GM19351 (cell line): ENCODE measurements around the gene SEMA3A.
"Not testable (repeated sequence)": the region's sequence is repeated elsewhere in the genome, so short reads cannot be mapped to it uniquely, and the experiment has no call there.

Source experiments
- ATAC-seq: cut with Tn5 transposase; IDR thresholded peaks from one replicate; pipeline ENCODE4 v1.9.1; 2021; ENCODE audit warnings: mild to moderate bottlenecking, moderate library complexity; ENCODE audit not compliant: unreplicated experiment

SEMA3A gene

DNA sequence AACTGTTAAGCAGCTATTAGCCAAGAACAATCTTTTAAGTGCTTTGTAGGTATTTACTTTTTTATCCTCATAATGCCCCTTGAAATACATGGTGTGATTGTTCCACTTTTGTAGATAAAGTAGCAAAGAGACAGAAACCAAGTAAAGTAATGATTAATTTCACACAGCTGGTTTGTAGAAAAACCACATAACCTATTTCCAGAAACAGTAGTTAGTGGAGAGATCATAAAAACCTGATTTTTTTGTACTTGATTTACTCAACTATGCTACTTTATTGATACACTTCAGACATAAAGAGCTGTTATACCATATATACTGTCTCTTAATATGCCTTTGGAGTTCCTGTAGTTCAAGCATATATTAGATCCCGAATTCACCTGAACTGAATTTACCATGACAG lies 118.4 kb downstream of the SEMA3A start:
- ATAC-seq: no peak

DNA sequence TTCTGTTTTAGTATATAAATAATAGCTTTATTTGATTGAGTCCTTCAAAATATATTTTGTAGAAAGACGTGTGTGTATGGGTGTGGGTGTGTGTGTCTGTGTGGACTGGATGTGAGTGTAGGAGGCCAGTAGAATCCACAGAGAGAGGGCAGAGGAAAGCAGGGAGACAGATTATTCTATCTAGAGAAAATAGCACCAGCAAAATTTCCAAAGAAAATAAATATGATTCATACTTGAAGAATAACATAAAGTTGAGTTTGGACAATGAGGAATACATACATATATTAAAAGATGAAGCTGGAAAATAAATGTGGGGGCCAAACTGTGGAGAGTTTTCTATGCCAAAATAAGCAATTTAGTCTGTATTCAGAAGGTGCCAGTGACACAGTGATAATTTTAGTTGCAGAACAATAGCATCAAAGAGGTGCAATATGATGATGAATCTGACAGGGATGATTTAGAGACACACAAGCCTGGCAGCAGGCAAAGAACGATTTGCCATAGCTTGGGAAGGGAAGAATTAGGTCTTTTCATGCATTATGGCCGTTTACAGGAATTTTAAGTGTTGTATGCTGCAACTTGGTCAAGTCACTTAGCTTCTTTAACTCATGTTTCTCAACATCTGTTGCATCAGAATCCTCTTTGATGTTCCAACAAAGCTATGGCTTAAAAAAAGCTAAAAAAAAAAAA lies 121.3 kb downstream of the SEMA3A start:
- ATAC-seq: no peak

DNA sequence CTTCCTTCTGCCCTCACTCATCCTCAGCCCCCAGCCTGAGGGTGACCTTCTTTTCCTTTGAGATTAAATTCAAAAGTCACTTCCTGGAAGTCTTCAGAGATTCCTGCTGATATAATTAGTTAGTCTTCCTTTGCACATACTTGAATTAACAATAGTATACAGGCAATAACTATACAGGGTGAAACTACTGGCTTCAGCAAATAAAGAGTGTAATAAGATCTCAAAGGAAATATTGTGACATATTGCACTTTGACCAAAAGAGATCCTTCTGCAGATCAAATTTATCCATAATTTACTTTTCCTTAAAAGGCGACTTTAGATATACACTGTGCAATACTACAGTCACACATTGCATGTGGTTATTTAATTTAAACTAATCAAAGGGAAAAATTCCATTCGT lies 123.8 kb downstream of the SEMA3A start:
- no peak for ATAC-seq

DNA sequence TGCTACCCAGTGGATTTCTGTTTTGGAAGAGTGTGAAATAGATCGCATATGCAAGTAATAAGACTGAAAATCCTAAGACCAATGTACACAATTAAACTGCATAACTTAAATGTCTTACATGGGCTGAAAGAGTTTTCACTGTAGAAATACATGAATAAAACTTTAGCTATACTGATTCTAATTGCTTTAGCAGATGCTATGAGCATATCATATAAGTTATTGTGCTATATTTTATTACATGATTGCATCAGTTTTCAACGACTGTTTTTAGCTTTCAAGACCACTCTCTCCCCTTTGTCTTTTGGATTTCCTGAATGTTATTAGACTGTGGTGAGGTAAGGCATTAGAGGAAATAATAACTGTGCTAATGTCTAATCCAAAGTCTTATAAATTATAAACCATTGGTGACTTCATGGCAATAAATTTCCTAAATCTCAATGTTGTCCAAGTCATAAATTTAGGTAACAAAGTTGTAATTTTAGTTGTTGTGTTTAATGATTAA lies 124.5 kb downstream of the SEMA3A start:
- no peak for ATAC-seq

- no peak for ATAC-seq
Observed at GRCh38 chr7:84069033-84069432, 125.6 kb downstream of the SEMA3A start.

GRCh38 chr7:84062489-84062901 lies 132.1 kb downstream of the SEMA3A start:
- not testable (repeated sequence) for ATAC-seq

GRCh38 chr7:84060760-84061261 lies 133.8 kb downstream of the SEMA3A start:
- no peak for ATAC-seq

DNA sequence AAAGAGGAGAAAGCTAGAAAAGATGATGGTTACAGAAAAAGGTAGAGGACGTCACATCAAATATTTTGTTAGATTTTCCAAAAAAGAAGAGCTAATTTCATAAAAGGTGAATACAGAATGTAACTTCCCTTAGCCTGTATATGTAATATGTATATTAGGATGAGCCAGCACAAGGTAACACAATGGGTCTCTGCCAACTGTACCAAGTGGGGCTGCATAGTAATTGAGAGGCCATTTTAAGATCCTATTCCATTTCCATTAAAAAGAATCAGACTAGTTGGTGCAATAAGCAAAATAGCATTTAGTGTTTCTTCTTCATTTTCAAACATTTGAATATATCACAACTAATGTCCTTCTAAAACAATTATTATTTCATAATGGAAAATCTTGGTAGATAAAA lies 134.6 kb downstream of the SEMA3A start:
- ATAC-seq: no peak

GRCh38 chr7:84058311-84059076 lies 136.1 kb downstream of the SEMA3A start:
- ATAC-seq: no peak

GRCh38 chr7:84057576-84057975 lies 137.0 kb downstream of the SEMA3A start:
- ATAC-seq: no peak

DNA sequence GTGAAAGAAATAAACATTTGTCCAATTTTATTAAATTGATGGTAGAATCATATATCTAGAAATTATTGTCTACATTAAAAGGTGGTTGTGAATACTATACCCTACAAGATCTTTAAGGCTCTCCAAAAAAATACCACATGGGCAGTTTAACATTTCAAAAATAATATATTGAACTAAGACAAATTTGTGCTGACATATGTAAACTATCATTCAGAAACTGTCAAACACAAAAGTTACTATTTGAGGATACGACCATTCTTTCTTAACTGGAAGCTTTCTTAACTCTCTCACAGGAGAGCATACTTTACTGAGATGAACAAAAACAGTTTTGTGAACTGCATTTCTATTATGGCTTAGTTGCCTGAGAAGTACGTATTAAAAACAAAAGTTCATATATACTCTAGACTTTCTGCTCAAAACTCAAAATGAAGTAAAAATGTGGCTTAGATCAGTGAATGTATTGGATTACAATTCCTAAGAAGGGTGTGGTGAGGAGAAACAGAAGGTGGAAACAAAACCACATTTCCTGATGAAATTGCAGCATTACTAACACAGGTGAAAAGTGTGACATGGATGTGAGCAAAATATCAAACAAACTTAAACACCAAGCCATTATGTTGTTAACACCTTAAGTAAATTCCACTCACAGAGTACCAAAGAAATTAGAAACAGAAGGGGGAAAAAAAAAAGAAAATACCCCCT lies 138.5 kb downstream of the SEMA3A start:
- ATAC-seq: no peak

DNA sequence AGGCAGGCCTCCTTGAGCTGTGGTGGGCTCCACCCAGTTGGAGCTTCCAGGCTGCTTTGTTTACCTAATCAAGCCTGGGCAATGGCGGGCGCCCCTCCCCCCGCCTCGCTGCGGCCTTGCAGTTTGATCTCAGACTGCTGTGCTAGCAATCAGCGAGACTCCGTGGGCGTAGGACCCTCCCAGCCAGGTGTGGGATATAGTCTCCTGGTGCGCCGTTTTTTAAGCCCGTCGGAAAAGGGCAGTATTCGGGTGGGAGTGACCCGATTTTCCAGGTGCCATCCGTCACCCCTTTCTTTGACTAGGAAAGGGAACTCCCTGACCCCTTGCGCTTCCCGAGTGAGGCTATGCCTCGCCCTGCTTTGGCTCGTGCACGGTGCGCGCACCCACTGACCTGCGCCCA lies 139.4 kb downstream of the SEMA3A start:
- not testable (repeated sequence) for ATAC-seq

GRCh38 chr7:84049071-84049836 lies 145.3 kb downstream of the SEMA3A start:
- ATAC-seq: no peak

DNA sequence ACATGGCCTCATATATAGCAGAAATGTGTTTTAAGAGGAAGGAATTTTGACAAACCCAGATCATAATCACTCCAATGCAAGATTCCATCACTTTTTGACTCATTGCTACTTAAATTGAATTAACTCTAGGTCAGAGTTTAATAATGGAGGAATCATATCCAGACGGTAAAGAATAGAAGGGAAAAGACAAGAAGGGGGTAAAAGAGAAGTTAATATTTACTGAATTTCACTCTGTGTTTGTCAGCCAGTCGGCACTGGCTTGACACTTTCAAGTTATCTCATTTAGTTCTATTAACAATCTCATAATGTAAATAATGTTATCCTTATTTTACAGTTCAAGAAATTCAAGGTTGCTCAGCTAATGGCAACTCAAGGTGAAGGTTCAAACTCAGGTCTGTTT lies 147.5 kb downstream of the SEMA3A start:
- no peak for ATAC-seq

- ATAC-seq: no peak
Observed at GRCh38 chr7:84044834-84045233, 149.8 kb downstream of the SEMA3A start.

- no peak for ATAC-seq
Observed at GRCh38 chr7:84043661-84044191, 150.9 kb downstream of the SEMA3A start.

GRCh38 chr7:84042110-84042539 lies 152.5 kb downstream of the SEMA3A start:
- ATAC-seq: no peak

DNA sequence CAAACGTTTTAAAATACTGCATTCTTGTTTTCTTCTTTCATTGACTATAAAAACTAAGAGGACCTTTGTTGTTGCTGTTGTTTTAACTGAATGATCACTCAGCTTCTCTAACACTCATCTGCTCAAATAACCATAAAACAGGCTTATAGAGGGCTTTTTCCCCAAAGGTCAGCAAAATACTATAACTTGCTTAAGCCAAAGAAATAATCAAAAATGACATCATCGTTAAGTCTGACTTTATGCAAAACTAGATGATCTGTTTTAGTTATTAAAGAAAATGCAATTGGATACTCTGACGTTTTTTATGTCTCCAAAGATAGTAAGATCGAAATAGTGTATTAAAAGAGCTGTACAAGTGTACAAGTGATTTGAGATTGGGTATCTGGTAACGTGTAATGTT lies 152.9 kb downstream of the SEMA3A start:
- no peak for ATAC-seq

GRCh38 chr7:84040355-84040754 lies 154.2 kb downstream of the SEMA3A start:
- ATAC-seq: no peak

GRCh38 chr7:84039432-84039831 lies 155.2 kb downstream of the SEMA3A start:
- no peak for ATAC-seq
